Stomach smooth muscle (tissue), 2 donors: Measurements from ENCODE around the gene DOK7.
"Not testable (repeated sequence)": the region's sequence is repeated elsewhere in the genome, so short reads cannot be mapped to it uniquely, and the experiment has no call there.

ENCODE experiments used
- H3K27ac ChIP-seq: one replicate; pipeline ENCODE4 v1.7.0; 2013; ENCODE audit warnings: mild to moderate bottlenecking, low read length, inconsistent platforms
- H3K27me3 ChIP-seq, 2 donors: one replicate each; pipeline ENCODE4 v1.7.0; 2013; ENCODE audit warnings: low read length in 2 of 2; ENCODE audit not compliant: insufficient read depth in 2 of 2, control insufficient read depth in 1 of 2
- H3K36me3 ChIP-seq, 2 donors: one replicate each; pipeline ENCODE4 v1.7.0; 2013; ENCODE audit warnings: low read length in 2 of 2; ENCODE audit not compliant: control insufficient read depth in 2 of 2, insufficient read depth in 2 of 2
- H3K4me1 ChIP-seq: one replicate; pipeline ENCODE4 v1.7.0; 2013; ENCODE audit warnings: low read length; ENCODE audit not compliant: control insufficient read depth, insufficient read depth
- H3K4me3 ChIP-seq, 2 donors: one replicate each; pipeline ENCODE4 v1.7.0; 2013; ENCODE audit warnings: low read length in 2 of 2
- H3K9ac ChIP-seq, 2 donors: one replicate each; pipeline ENCODE4 v1.7.0; 2013; ENCODE audit warnings: low read length in 2 of 2, mild to moderate bottlenecking in 1 of 2
- H3K9me3 ChIP-seq, 2 donors: one replicate each; pipeline ENCODE4 v1.7.0; 2013; ENCODE audit warnings: low read length in 2 of 2; ENCODE audit not compliant: control insufficient read depth in 2 of 2
- donor health status: healthy.
- donor health status: Pancreatic carcinoma.

Gene DOK7

DNA sequence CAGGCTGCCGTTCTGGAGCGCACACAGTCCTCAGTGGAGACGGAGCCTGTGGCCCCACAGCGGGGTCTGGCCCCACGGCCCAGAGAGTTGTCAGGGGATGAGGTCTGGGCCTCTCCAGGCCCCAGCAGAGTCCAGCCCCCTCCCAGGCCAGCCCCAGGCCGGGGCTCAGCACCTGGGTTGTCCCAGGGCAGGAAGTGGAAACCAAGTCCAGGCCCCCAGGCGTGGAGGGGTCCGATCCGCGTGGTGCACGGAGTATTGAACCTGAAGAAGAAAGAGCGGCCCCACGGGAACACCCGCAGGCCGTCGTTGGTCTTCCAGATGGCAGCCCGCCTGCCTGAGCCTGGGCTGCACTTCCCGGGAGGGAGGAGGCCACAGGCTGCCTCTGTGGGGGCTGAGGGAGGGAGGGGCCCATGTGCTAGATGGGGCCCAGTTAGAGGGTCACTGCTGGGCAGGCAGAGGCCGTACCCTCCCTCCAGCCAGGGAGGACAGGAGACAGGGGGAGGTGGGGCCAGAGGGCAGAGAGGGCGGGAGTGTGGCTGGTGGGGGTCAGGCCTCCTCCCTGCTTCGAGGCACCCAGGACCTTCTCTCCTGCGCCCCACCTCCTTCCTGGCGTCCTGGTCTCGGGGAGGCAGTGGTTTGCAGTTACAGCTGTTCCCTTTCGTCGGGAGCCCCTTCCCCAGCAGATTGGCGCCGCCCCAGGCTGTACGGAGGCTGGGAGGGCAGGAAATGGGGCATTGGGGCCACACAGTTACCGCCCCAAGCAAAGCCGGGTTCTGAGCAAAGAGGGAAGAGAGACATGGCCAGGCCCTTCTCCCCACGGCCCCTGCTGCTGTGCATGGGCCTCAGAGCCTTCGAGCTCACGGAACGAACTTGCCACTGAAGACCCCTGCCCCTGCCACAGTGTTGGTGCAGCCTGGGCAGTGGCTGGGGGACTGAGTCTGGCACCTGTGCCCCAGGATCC is 13.3 kb upstream of the DOK7 start:
- no peak overlapping the region for H3K9ac ChIP-seq
- H3K4me3 ChIP-seq = no peak overlapping the region
- H3K9me3 ChIP-seq = peaks cover 0 to 6% of the 10 kb centered on the region in 2 donors
- no peak overlapping the region for H3K27ac ChIP-seq
- no peaks in the 10 kb centered on the region for H3K27me3 ChIP-seq
- no peaks in the 10 kb centered on the region for H3K36me3 ChIP-seq
- peaks cover 10% of the 10 kb centered on the region for H3K4me1 ChIP-seq

DNA sequence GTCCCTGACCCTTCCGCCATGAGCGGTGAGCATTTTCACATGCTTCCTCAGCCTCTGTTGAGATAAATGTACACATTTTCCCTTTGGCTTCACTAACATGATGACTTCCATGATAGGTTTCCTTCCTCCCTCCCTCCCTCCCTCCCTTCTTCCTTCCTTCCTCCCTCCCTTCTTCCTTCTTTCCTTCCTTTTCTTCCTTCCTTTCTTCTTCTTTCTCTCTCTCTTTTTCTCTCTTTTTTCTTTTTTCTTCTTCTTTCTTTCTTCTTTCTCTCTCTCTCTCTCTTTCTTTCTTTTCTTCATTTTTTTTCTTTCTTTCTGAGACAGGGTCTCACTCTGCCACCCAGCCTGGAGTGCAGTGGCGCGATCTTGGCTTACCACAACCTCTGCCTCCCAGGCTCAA is 12.5 kb upstream of the DOK7 start:
- Histone ChIP-seq H3K9ac (no peak overlapping the region), H3K4me3 (no peak overlapping the region), H3K9me3 (peaks cover 0 to 6% of the 10 kb centered on the region in 2 donors), H3K27me3 (no peaks in the 10 kb centered on the region), H3K27ac (no peak overlapping the region), H3K4me1 (peaks cover 10% of the 10 kb centered on the region), H3K36me3 (no peaks in the 10 kb centered on the region)

DNA sequence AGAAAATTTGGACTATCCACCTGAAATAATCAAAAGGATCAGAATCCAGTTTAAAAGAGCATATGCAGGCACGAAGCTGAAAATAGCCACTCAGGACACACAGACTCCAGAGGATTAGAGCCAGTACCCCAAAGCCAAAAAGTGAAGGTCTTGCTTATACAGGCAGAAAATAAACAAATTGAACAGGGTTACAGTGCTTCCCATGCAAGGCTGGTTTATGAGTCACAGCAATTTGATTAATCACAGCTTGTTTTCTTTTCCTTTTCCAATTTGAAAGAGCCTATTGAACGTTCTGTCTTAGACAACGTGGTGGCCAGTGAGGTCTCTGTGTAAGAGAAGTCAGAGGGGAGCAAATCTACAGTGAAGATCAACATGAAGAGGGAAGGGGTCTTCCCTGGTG is 11.2 kb upstream of the DOK7 start:
- Histone ChIP-seq H3K9me3 (peaks cover 0 to 6% of the 10 kb centered on the region in 2 donors), H3K27ac (no peak overlapping the region)

DNA sequence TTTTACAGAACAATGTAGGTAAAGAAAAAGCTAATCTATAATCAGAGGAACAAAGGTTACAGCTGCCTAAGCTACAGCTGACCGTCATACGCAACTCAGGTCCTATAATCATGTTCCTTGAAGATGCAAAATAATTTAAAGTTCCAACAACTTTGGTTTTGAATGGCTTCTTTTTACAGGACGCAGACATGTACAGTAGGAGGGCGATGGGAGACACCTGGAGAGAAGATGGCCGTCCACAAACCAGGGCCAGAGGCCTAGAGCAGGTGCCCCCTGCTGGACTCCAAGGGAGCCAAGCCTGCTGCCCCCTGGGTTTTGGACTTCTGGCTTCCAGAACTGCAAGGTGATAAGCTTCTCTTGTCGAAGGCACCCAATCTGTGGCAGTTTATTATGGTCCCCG is 10.7 kb upstream of the DOK7 start:
- no peak overlapping the region for H3K9ac ChIP-seq
- no peaks in the 10 kb centered on the region for H3K27me3 ChIP-seq
- peaks cover 10% of the 10 kb centered on the region for H3K4me1 ChIP-seq
- no peak overlapping the region for H3K27ac ChIP-seq
- H3K9me3 ChIP-seq = peaks cover 0 to 6% of the 10 kb centered on the region in 2 donors
- H3K4me3 ChIP-seq = no peak overlapping the region
- no peaks in the 10 kb centered on the region for H3K36me3 ChIP-seq

More for the DNA sequence above, 11.2 kb upstream of the DOK7 start:
- Histone ChIP-seq H3K9ac (no peak overlapping the region), H3K36me3 (no peaks in the 10 kb centered on the region), H3K27me3 (no peaks in the 10 kb centered on the region), H3K4me3 (no peak overlapping the region), H3K4me1 (peaks cover 10% of the 10 kb centered on the region)

GRCh38 chr4:3455596-3455995 is 7.5 kb upstream of the DOK7 start:
- not testable (repeated sequence) for H3K9me3 ChIP-seq, H3K27ac ChIP-seq, H3K27me3 ChIP-seq, H3K9ac ChIP-seq, H3K4me1 ChIP-seq, H3K4me3 ChIP-seq, H3K36me3 ChIP-seq

DNA sequence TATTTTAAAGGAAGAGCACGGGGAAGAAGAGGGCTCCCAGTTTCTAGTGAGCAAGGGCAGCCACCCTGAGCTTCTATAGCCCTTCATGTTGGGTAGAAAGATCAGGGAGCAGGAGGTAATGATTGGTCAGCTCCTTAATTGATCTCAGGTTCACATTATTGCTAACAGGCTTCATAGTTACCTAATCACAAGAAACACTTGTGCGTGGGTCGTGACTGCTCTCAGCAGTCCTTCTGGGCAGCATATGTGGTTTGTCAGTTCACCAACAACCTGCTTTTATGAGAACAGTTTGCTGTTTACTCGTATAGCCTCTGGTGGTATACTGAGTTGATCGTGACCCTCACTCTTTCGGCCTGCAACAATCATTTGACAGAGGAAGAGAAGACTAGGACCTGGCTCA is 4.7 kb upstream of the DOK7 start:
- peaks cover 18% of the 10 kb centered on the region for H3K4me1 ChIP-seq
- H3K27ac ChIP-seq = no peak overlapping the region
- H3K9me3 ChIP-seq = peaks cover 0 to 6% of the 10 kb centered on the region in 2 donors
- no peak overlapping the region for H3K4me3 ChIP-seq
- H3K27me3 ChIP-seq = peaks cover 0 to 3% of the 10 kb centered on the region in 2 donors
- no peak overlapping the region for H3K9ac ChIP-seq
- no peaks in the 10 kb centered on the region for H3K36me3 ChIP-seq

- H3K36me3 ChIP-seq, H3K9me3 ChIP-seq, H3K9ac ChIP-seq, H3K4me3 ChIP-seq, H3K27ac ChIP-seq: not testable (repeated sequence)
- H3K4me1 ChIP-seq = peaks cover 24% of the 10 kb centered on the region
- H3K27me3 ChIP-seq = peaks cover 4 to 10% of the 10 kb centered on the region in 2 donors
These were observed 4.0 kb upstream of the DOK7 start for GRCh38 chr4:3459156-3459555.

GRCh38 chr4:3460926-3461325 is 2.2 kb upstream of the DOK7 start:
- Histone ChIP-seq H3K27ac (no peak overlapping the region), H3K4me1 (peaks cover 26% of the 10 kb centered on the region), H3K36me3 (no peaks in the 10 kb centered on the region), H3K27me3 (peaks cover 7 to 12% of the 10 kb centered on the region in 2 donors), H3K9ac (no peak overlapping the region), H3K9me3 (no peaks in the 10 kb centered on the region), H3K4me3 (no peak overlapping the region)

- no peaks in the 10 kb centered on the region for H3K9me3 ChIP-seq
- no peak overlapping the region for H3K4me3 ChIP-seq
- no peak overlapping the region for H3K27ac ChIP-seq
- H3K27me3 ChIP-seq = peaks cover 7 to 12% of the 10 kb centered on the region in 2 donors
- H3K4me1 ChIP-seq = peaks cover 26% of the 10 kb centered on the region
- no peaks in the 10 kb centered on the region for H3K36me3 ChIP-seq
- no peak overlapping the region for H3K9ac ChIP-seq
These were observed 1.4 kb upstream of the DOK7 start for GRCh38 chr4:3461515-3462291.

DNA sequence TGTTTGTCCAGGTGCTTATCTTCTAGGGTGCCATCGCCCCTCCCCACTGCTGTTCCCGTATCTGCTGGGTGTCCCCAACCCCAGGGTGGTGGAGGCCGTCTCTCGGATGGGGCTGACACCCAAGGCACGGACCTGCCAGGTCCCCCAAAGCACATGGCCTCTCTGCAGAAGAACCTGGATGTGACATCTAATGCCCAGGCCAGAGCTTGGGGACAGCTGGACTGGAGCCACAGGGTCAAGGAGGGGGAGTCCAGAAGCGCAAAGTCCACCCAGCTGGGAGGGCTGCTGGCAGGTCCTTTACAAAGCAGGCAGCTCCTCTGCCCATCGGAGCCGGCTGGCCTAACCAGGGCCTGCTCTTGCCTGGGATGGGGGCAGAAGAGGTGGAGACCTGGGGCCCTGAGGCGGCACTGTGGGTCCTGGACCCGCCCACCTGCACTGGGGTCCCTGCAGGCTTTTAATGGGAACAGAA is 751 bp upstream of the DOK7 start:
- H3K4me1 ChIP-seq = peaks cover 26% of the 10 kb centered on the region
- H3K4me3 ChIP-seq = no peak overlapping the region
- H3K27ac ChIP-seq = no peak overlapping the region
- H3K9me3 ChIP-seq = no peaks in the 10 kb centered on the region
- peaks cover 9 to 12% of the 10 kb centered on the region in 2 donors for H3K27me3 ChIP-seq
- H3K36me3 ChIP-seq = no peaks in the 10 kb centered on the region
- no peak overlapping the region for H3K9ac ChIP-seq
